Ovary (tissue), 3 donors: ENCODE data around the gene CKM.

Experiments
- POLR2A ChIP-seq: fragments of 450-650 bp; IDR thresholded peaks from one replicate; pipeline ENCODE4 v1.6.1; 2017; ENCODE audit warnings: antibody characterized with exemption, mild to moderate bottlenecking, moderate library complexity
- TF ChIP-seq, protein P1 (sequence below), 3 donors: fragments of 450-650 bp in 2 of 3; fragments of 200-600 bp in 1 of 3; IDR thresholded peaks; one replicate each; pipeline versions ENCODE4 v1.5.1 to v1.8.0; 2016 to 2022; ENCODE audit warnings: antibody characterized with exemption in 3 of 3, mild to moderate bottlenecking in 1 of 3
- donor health status: DM: no; HTN: no; CAD: no.

- TF ChIP-seq, protein P1, sequence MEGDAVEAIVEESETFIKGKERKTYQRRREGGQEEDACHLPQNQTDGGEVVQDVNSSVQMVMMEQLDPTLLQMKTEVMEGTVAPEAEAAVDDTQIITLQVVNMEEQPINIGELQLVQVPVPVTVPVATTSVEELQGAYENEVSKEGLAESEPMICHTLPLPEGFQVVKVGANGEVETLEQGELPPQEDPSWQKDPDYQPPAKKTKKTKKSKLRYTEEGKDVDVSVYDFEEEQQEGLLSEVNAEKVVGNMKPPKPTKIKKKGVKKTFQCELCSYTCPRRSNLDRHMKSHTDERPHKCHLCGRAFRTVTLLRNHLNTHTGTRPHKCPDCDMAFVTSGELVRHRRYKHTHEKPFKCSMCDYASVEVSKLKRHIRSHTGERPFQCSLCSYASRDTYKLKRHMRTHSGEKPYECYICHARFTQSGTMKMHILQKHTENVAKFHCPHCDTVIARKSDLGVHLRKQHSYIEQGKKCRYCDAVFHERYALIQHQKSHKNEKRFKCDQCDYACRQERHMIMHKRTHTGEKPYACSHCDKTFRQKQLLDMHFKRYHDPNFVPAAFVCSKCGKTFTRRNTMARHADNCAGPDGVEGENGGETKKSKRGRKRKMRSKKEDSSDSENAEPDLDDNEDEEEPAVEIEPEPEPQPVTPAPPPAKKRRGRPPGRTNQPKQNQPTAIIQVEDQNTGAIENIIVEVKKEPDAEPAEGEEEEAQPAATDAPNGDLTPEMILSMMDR (IDR thresholded peaks at IDR 0.05) = no peak
- no peak for TF ChIP-seq POLR2A
Observed at GRCh38 chr19:45290381-45290931, 32.2 kb downstream of the CKM start.
